Transverse colon (tissue), 4 donors: ENCODE results near the gene HMSD. TPM values are rescaled to one million over a fixed set of nuclear protein-coding genes. Genes with fewer than 3 reads are reported as not detected.

ENCODE experiments used
- DNase-seq: peaks from one replicate; pipeline ENCODE4 v3.0.0-alpha.2; 2019
- H3K27ac ChIP-seq, 4 donors: fragments of 200-600 bp; sonication (generic); 2 replicates each; pipeline ENCODE4 v1.5.1; 2016 to 2018; ENCODE audit warnings: inconsistent platforms in 4 of 4
- H3K27me3 ChIP-seq: fragments of 200-600 bp; sonication (generic); 2 replicates; pipeline ENCODE4 v1.5.1; 2017; ENCODE audit warnings: inconsistent platforms
- H3K36me3 ChIP-seq, 4 donors: fragments of 200-600 bp; sonication (generic); 2 replicates each; pipeline ENCODE4 v1.5.1; 2017 to 2019; ENCODE audit warnings: inconsistent platforms in 4 of 4
- H3K4me1 ChIP-seq, 4 donors: fragments of 200-600 bp; sonication (generic); 2 replicates each; pipeline ENCODE4 v1.5.1; 2017 to 2020; ENCODE audit warnings: inconsistent platforms in 4 of 4
- H3K4me3 ChIP-seq, 4 donors: fragments of 200-600 bp; sonication (generic); 1 replicate in 1 of 4; 2 replicates in 3 of 4; pipeline versions ENCODE4 v1.5.1 to v1.6.1; 2017 to 2019; ENCODE audit warnings: inconsistent platforms in 4 of 4
- H3K9me3 ChIP-seq, 2 donors: fragments of 200-600 bp; sonication (generic); 2 replicates each; pipeline ENCODE4 v1.5.1; 2017 to 2019; ENCODE audit warnings: inconsistent platforms in 2 of 2
- CTCF ChIP-seq, 5 experiments: fragments of 200-600 bp in 3 of 5; fragments of 450-650 bp in 2 of 5; sonication (generic) in 3 of 5; IDR thresholded peaks; 1 replicate in 2 of 5; 2 replicates in 3 of 5; pipeline ENCODE4 v1.5.1; 2016 to 2017; ENCODE audit warnings: antibody characterized with exemption in 5 of 5, inconsistent platforms in 3 of 5, mild to moderate bottlenecking in 2 of 5, moderate library complexity in 1 of 5
- EP300 ChIP-seq: sonication (generic); formaldehyde crosslinking; IDR thresholded peaks from one replicate; pipeline ENCODE4 v1.6.1; 2017; ENCODE audit warnings: antibody characterized with exemption, low read depth
- POLR2A ChIP-seq: fragments of 450-650 bp; IDR thresholded peaks from one replicate; pipeline ENCODE4 v1.6.1; 2016; ENCODE audit warnings: antibody characterized with exemption, mild to moderate bottlenecking, moderate library complexity
- POLR2AphosphoS5 ChIP-seq, 3 donors: sonication (generic); formaldehyde crosslinking; IDR thresholded peaks; one replicate each; pipeline ENCODE4 v1.6.1; 2016; ENCODE audit warnings: antibody characterized with exemption in 3 of 3
- WGBS, 2 donors: methylation state at CpG; one replicate each; pipeline ENCODE4 v1.1.5; 2018; ENCODE audit warnings: low coverage in 1 of 2; 5-methylcytosine and 5-hydroxymethylcytosine counted together
- in situ Hi-C, 4 donors: fragments of 200-750 bp; cut with MboI; loops; one replicate each; pipeline versions ENCODE4 v1.15.0 to v1.15.1; 2017; ENCODE audit warnings: low sequenced_read_pairs in 3 of 4, low pct_ligation_motif_present in 1 of 4, low pct_unique_long_range_greater_than_20kb in 1 of 4
- intact Hi-C: fragments of 100-400 bp; cut with DNase I; formaldehyde crosslinking; loops from one replicate; pipeline ENCODE4 v1.15.1; 2023; ENCODE audit warnings: low total_unique reads
- total RNA-seq, 4 donors: library from RNA; depleted of rRNA; stranded (reverse); fragments of >200 nt; gene quantifications; one replicate each; pipeline ENCODE4 v1.1.0, GENCODE V29; 2016

Gene HMSD
- total RNA-seq, 4 donors from 2014 or later: 0.64 TPM; not detected in 3

GRCh38 chr18:63906056-63906455 is 43.0 kb upstream of the HMSD start:
- intact Hi-C loops: no loop called here
- 83 to 92% methylated on average over 1 of the region's 1 CpG for WGBS, 2 donors
- H3K4me3 ChIP-seq: no peak overlapping the region
- in situ Hi-C loops: no loop called here
- H3K27ac ChIP-seq: no peak overlapping the region
- no peak for DNase-seq
- no peaks in the 10 kb centered on the region for H3K27me3 ChIP-seq
- no peaks in the 10 kb centered on the region for H3K4me1 ChIP-seq
- H3K36me3 ChIP-seq: no peaks in the 10 kb centered on the region
- no peak for TF ChIP-seq EP300
- no peak for TF ChIP-seq POLR2A
- no peak for TF ChIP-seq CTCF (IDR thresholded peaks at IDR 0.05)
- TF ChIP-seq POLR2AphosphoS5 (IDR thresholded peaks at IDR 0.05): no peak
- no peaks in the 10 kb centered on the region for H3K9me3 ChIP-seq

GRCh38 chr18:63907664-63908063 is 41.4 kb upstream of the HMSD start, which contains the start of gene SERPINB10:
SERPINB10 (plus strand) TSS chr18:63907958; CDS start chr18:63915511, 7,553 bp downstream.
- H3K27me3 ChIP-seq: no peaks in the 10 kb centered on the region
- no peaks in the 10 kb centered on the region for H3K4me1 ChIP-seq
- H3K27ac ChIP-seq: no peak within 1 kb of the TSS
- no peaks in the 10 kb centered on the region for H3K36me3 ChIP-seq
- intact Hi-C loops (no loop called here), in situ Hi-C loops (no loop called here)
- H3K9me3 ChIP-seq: no peaks in the 10 kb centered on the region
- DNase-seq: no peak
- H3K4me3 ChIP-seq: no peak within 1 kb of the TSS
- TF ChIP-seq POLR2AphosphoS5 (IDR thresholded peaks at IDR 0.05) (no peak), EP300 (no peak), CTCF (IDR thresholded peaks at IDR 0.05) (no peak), POLR2A (no peak)

GRCh38 chr18:63908858-63909257 is 40.2 kb upstream of the HMSD start:
- intact Hi-C loops: no loop called here
- Histone ChIP-seq H3K4me3 (no peak overlapping the region), H3K36me3 (no peaks in the 10 kb centered on the region), H3K9me3 (no peaks in the 10 kb centered on the region), H3K4me1 (no peaks in the 10 kb centered on the region), H3K27me3 (no peaks in the 10 kb centered on the region), H3K27ac (no peak overlapping the region)
- TF ChIP-seq CTCF (IDR thresholded peaks at IDR 0.05) (no peak), POLR2A (no peak), EP300 (no peak), POLR2AphosphoS5 (IDR thresholded peaks at IDR 0.05) (no peak)
- no peak for DNase-seq
- WGBS, 2 donors: 75 to 82% methylated on average over 1 of the region's 1 CpG
- in situ Hi-C loops: no loop called here

DNA sequence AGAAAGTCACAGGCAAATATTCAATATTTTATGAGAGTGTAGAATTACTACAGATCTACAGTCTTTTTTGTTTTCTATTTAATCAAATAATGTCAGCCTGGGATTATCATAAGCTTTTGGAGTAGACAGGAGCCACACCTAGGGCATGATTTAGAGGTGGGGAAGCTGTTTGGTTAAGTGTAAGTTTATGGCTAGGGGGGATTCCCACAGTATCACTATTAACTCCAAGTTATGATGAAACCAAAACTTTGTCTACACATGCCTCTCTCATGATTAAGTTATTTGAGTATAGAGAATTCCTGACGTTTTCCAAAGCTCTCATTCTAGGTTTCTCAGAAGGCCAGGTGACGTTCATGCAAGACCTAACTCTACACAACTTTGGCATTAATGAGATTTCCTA is 39.2 kb upstream of the HMSD start:
- no peaks in the 10 kb centered on the region for H3K9me3 ChIP-seq
- H3K36me3 ChIP-seq: no peaks in the 10 kb centered on the region
- H3K27me3 ChIP-seq: no peaks in the 10 kb centered on the region
- TF ChIP-seq POLR2AphosphoS5 (IDR thresholded peaks at IDR 0.05) (no peak), POLR2A (no peak), CTCF (IDR thresholded peaks at IDR 0.05) (no peak)
- no peak for DNase-seq
- WGBS, 2 donors: 47 to 50% methylated on average over 2 of the region's 2 CpGs
- no peak overlapping the region for H3K4me3 ChIP-seq
- intact Hi-C loops (no loop called here), in situ Hi-C loops (no loop called here)
- H3K4me1 ChIP-seq: no peaks in the 10 kb centered on the region
- no peak overlapping the region for H3K27ac ChIP-seq
